HG03565 (cell line): ENCODE results near the gene ACBD3.

Experiments
- ATAC-seq: cut with Tn5 transposase; IDR thresholded peaks from one replicate; pipeline ENCODE4 v1.9.1; 2021; ENCODE audit warnings: mild to moderate bottlenecking, moderate library complexity; ENCODE audit not compliant: unreplicated experiment

The ACBD3 gene

GRCh38 chr1:226202246-226202645, 15.7 kb upstream of the ACBD3 start:
- ATAC-seq = no peak

GRCh38 chr1:226201029-226201593, 14.6 kb upstream of the ACBD3 start:
- ATAC-seq = no peak

GRCh38 chr1:226199971-226200370, 13.4 kb upstream of the ACBD3 start:
- no peak for ATAC-seq

- no peak for ATAC-seq
Measured at GRCh38 chr1:226195144-226195543, 8.6 kb upstream of the ACBD3 start.

- no peak for ATAC-seq
Measured at GRCh38 chr1:226187380-226187779, 839 bp upstream of the ACBD3 start.

- ATAC-seq = no peak
Measured at GRCh38 chr1:226187019-226187322, 430 bp upstream of the ACBD3 start.

GRCh38 chr1:226185141-226186036, 1.2 kb downstream of the ACBD3 start:
- no peak for ATAC-seq

- no peak for ATAC-seq
Measured at GRCh38 chr1:226181996-226182714, 4.4 kb downstream of the ACBD3 start.

GRCh38 chr1:226176870-226177269, 9.7 kb downstream of the ACBD3 start:
- no peak for ATAC-seq

GRCh38 chr1:226172589-226172988, 14.0 kb downstream of the ACBD3 start:
- no peak for ATAC-seq

GRCh38 chr1:226166341-226166740, 20.2 kb downstream of the ACBD3 start:
- ATAC-seq = no peak

GRCh38 chr1:226164154-226164553, 22.4 kb downstream of the ACBD3 start:
- ATAC-seq = no peak

GRCh38 chr1:226162898-226163297, 23.6 kb downstream of the ACBD3 start:
- ATAC-seq = no peak

- ATAC-seq = no peak
Measured at GRCh38 chr1:226158983-226159382, 27.6 kb downstream of the ACBD3 start.

GRCh38 chr1:226158457-226158856, 28.1 kb downstream of the ACBD3 start:
- no peak for ATAC-seq

- no peak for ATAC-seq
Measured at GRCh38 chr1:226157761-226158316, 28.7 kb downstream of the ACBD3 start.

GRCh38 chr1:226154593-226154992, 31.9 kb downstream of the ACBD3 start:
- no peak for ATAC-seq

- no peak for ATAC-seq
Measured at GRCh38 chr1:226149806-226150205, 36.7 kb downstream of the ACBD3 start.

- no peak for ATAC-seq
Measured at GRCh38 chr1:226148121-226148648, 38.4 kb downstream of the ACBD3 start.

GRCh38 chr1:226144045-226144444, 42.5 kb downstream of the ACBD3 start:
- ATAC-seq = no peak

- ATAC-seq = no peak
Measured at GRCh38 chr1:226135709-226136108, 50.8 kb downstream of the ACBD3 start.
